Measurements from ENCODE around the gene SPATS1.

Gene SPATS1

GRCh38 chr6:44342489-44342888, at the start of gene SPATS1:
Gene SPATS1 (plus strand): TSS chr6:44342650. CDS start chr6:44343096, 446 bp downstream.
- no peak within 1 kb of the TSS for H3K4me3 ChIP-seq (ENCODE audit: low read length)
- peak; percentile 15 for DNase-seq (ENCODE audit: low read depth)
- no peak for TF ChIP-seq CTCF (IDR thresholded peaks at IDR 0.05; ENCODE audit: insufficient read depth, low read depth, low read length, missing control alignments)

- no peak overlapping the region for H3K4me3 ChIP-seq (ENCODE audit: low read length)
- no peak for TF ChIP-seq CTCF (IDR thresholded peaks at IDR 0.05; ENCODE audit: insufficient read depth, low read depth, low read length, missing control alignments)
- DNase-seq (ENCODE audit: low read depth): no peak
These were observed 49.6 kb upstream of the SPATS1 start for GRCh38 chr6:44292661-44293365.

- no peak for TF ChIP-seq CTCF (IDR thresholded peaks at IDR 0.05; ENCODE audit: insufficient read depth, low read depth, low read length, missing control alignments)
These were observed 47.3 kb upstream of the SPATS1 start for GRCh38 chr6:44294832-44295791.

GRCh38 chr6:44297063-44298038, 45.1 kb upstream of the SPATS1 start:
- peak overlapping the region; percentile 41 for H3K4me3 ChIP-seq (ENCODE audit: low read length)
- no peak for TF ChIP-seq CTCF (IDR thresholded peaks at IDR 0.05; ENCODE audit: insufficient read depth, low read depth, low read length, missing control alignments)
- DNase-seq (ENCODE audit: low read depth): peak; percentile 54

More at GRCh38 chr6:44294832-44295791, 47.3 kb upstream of the SPATS1 start:
- H3K4me3 ChIP-seq (ENCODE audit: low read length): no peak overlapping the region
- DNase-seq (ENCODE audit: low read depth): no peak

- no peak overlapping the region for H3K4me3 ChIP-seq (ENCODE audit: low read length)
- no peak for DNase-seq (ENCODE audit: low read depth)
- TF ChIP-seq CTCF (IDR thresholded peaks at IDR 0.05; ENCODE audit: insufficient read depth, low read depth, low read length, missing control alignments): no peak
These were observed 44.2 kb upstream of the SPATS1 start for GRCh38 chr6:44298055-44298803.

GRCh38 chr6:44298864-44299263, 43.6 kb upstream of the SPATS1 start:
- no peak for TF ChIP-seq CTCF (IDR thresholded peaks at IDR 0.05; ENCODE audit: insufficient read depth, low read depth, low read length, missing control alignments)
- DNase-seq (ENCODE audit: low read depth): no peak
- no peak overlapping the region for H3K4me3 ChIP-seq (ENCODE audit: low read length)
